HG03439 (cell line): ENCODE data around the gene NAV2.
"Not testable (repeated sequence)": the region's sequence is repeated elsewhere in the genome, so short reads cannot be mapped to it uniquely, and the experiment has no call there.

Source experiments
- ATAC-seq: cut with Tn5 transposase; IDR thresholded peaks from one replicate; pipeline ENCODE4 v1.9.1; 2021; ENCODE audit warnings: mild to moderate bottlenecking, moderate library complexity; ENCODE audit not compliant: unreplicated experiment

The NAV2 gene

DNA sequence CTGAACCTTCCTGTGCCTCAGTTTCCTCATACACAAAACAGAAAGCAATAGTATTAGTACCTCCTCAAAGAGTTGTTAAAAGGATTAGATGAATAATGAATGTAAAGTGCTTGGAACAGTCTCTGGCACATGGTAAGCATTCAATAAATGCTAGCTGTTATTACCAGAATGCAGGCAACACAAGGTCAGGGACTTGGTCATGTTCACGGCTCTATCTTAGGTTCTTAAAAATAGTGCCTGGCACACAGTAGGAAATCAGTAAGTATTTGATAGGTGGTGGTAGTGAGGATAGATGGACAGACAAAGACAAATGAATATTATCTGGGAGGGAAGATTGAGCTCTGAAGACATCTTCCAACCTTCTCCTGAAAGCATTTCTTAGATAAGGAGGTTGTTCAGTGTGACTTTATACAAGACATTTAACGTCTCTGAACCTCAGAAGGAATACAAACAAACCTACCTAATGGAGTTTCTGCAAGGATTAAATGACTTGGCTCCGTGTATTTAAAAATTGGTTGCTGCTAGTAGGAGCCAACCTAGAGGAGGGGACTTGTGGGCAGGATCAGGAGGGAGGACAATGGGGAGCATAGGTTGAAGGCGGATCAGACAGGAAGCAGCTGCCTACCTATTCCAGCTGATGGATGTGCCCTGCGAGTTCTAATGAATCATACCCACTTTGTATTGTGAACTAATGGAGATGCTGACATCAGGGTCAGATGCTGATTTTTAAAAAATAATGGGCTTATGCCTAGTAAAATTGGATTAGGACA lies 353.6 kb downstream of the NAV2 start:
- no peak for ATAC-seq

GRCh38 chr11:20066783-20067156 lies 354.1 kb downstream of the NAV2 start:
- ATAC-seq: no peak

GRCh38 chr11:20067665-20068064 lies 355.0 kb downstream of the NAV2 start:
- ATAC-seq: no peak

DNA sequence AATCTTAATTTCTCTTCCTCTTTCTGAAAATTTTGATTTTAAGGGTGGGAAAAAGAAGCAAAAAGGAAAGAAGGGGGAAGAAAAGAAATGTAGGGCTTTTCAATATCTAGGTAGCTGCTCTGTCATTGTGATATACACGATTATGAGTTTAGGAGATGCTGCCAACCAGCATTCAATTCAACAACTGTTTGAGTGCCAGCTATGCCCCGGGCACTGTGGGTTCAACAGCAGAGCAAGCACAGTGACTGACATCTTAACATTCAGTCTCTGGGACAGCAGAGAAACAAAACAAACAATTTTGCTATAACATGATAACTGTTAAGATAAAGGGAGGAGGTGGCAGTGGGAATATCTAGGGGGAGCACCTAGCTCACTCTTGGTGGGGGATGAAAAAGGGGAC lies 356.1 kb downstream of the NAV2 start:
- no peak for ATAC-seq

- ATAC-seq: no peak
These were observed 357.8 kb downstream of the NAV2 start for GRCh38 chr11:20070459-20070858.

- ATAC-seq: no peak
These were observed 363.0 kb downstream of the NAV2 start for GRCh38 chr11:20075627-20076026.

DNA sequence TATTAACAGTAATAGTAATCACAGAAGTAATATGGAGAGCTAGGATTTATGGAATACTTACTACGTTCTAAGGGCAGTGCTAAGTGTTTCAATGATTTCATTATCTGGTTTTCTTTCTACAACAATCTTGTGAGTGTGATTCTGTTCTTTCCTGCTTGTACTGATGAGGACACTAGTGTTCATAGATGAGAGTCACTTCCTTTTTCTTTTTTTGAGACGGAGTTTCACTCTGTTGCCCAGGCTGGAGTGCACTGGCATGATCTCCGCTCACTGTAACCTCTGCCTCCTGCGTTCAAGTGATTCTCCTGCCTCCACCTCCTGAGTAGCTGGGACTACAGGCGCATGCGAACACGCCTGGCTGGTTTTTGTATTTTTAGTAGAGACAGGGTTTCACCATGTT lies 366.2 kb downstream of the NAV2 start:
- no peak for ATAC-seq

GRCh38 chr11:20080032-20080685 lies 367.5 kb downstream of the NAV2 start:
- ATAC-seq: no peak

DNA sequence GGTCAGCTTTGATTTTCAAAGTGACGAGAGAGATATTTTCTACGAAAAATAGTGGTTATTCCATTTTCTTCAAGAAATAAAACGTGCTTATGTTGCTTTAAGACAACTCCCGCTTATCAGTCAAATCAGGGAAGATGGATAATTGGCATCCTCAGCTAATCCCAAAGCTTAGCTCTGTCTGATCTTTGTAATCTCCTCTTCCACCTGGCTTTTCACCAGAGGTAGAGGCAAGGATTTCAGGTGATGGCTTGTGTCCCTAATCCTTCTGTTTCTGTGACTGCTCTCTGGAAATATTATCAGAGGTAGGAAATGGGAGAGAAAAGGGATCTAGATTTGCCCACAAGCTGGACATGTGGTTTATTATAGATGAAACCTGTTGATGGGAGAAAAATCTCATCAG lies 368.7 kb downstream of the NAV2 start:
- ATAC-seq: no peak

GRCh38 chr11:20083877-20084276 lies 371.2 kb downstream of the NAV2 start:
- not testable (repeated sequence) for ATAC-seq

- ATAC-seq: no peak
These were observed 372.5 kb downstream of the NAV2 start for GRCh38 chr11:20084921-20085814.

GRCh38 chr11:20085918-20086317 lies 373.3 kb downstream of the NAV2 start:
- no peak for ATAC-seq

DNA sequence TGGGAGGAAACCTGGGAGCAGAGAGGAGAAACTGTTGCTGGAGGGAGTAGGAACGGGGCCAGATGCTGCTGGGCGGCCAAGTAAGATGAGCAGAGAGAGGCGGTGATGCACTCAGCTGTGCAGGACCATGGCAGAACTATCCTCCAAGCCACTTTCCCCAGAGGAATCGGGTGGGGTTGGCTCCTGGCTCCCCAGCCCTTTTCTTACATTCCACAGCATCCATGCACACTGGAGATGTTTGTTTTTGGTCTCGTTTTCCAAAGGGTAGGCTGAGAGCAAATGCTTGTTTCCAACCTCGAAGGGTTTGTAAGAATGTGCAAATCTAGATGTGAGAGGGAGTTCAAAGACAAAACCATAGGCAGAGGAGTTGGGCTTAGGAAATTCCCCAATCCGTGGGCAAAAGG lies 374.5 kb downstream of the NAV2 start:
- no peak for ATAC-seq

DNA sequence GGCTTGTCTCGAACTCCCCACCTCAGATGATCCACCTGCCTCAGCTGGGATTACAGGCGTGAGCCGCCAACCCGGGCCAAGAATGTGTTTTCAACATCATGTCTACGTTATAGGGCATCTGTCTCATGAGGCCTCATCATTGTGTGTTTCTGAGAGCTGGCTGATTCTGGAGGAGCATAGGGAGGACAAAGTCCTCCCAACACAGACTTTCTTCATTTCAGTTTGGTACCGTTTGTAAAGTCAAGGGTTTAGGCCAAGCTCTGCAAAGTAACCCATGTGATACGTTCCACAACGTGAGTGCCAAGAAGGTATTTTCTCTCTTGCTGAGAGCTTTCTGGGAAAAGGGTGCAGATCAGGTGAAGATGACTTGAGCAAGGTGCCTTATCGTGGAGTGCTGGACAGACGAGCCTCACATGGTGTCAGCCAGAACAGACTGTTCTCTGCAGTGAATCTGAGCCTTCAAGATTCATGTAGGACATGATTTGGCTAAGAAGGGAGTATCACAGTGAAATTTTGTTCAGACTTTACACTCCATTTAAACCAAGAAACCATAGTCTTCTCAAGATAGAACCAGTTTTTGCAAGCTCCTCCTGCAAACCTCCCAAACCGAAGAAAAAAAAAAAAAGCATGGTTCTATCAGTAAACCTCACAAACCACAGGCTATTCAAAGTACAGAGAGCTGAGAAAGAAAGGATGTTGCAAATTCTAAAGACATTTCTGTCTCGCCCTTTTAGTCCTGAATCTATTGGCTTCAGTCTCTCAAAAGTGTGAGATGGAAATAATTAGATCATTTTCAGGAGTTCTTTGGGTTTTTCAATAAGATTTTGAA lies 376.0 kb downstream of the NAV2 start:
- no peak for ATAC-seq

GRCh38 chr11:20089367-20089766 lies 376.7 kb downstream of the NAV2 start:
- no peak for ATAC-seq

DNA sequence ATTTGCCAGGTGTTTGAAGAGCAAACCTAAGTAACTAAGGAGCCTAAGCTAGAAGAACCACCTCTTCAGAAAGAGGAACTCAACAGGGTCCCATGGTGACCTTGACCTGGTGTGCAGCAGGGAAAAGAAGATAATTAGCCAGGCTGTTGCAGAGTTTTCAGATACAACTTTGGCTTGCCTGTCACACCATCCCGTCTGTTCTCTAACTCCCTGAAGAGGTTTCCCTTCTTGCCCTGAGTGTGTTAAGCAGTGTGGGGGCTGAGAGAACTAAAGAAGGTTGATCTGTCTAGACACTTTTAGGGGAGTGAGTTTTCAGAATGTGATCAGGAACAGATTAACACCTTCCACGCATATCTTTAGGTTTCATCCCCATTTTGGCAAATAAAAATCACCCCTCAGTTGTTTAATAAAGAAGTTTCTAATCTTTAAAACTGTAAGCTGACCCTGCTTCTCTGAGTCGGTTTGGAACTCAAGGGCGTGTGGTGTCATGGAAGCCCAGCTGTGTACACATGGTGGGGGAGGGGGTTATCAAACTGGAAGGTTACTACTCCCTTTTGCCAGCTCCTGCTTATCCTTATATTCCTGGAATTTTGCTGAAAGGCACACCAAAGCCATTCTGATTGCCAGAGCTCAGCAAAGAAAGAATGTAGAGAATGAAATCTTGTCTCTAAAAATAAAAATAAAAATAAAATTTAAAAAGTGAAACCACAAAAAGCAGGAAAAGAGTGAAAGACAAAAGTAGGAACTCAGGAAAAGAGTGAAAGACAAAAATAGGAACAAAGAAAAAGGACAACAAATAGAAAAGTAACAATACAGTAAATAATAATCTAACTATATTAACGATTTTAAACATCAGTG lies 377.4 kb downstream of the NAV2 start:
- ATAC-seq: no peak

DNA sequence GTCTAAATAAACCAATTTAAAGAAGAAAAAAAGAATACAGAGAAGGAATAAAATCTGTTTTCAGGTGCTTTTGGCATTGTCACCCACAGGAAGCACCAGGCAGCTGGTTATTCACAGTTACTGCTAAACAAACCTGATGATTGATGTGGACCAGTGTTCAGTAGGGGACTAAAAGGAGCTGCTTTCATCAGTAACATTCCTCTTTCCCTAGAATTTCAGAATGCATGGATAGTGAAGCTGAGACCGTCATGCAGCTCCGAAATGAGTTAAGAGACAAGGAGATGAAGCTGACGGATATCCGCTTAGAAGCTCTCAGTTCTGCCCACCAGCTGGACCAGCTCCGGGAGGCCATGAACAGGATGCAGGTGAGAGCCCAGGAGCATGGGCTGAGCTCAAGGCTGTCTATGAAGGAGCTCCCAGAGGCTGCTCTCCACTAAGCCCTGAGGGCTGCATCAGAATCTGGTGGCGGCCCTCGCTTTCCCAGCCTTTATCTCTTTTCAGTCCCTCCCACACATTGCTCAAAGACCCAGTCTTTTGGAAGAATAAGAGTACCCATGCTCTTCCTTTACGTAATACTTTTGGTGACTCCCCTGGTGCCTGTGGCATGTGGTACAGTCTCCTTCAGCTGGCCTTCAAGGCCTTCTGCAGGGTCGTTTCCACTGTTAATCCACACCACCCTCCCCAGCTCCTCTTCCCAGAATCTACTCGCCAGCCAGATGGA lies 378.2 kb downstream of the NAV2 start:
- ATAC-seq: no peak

DNA sequence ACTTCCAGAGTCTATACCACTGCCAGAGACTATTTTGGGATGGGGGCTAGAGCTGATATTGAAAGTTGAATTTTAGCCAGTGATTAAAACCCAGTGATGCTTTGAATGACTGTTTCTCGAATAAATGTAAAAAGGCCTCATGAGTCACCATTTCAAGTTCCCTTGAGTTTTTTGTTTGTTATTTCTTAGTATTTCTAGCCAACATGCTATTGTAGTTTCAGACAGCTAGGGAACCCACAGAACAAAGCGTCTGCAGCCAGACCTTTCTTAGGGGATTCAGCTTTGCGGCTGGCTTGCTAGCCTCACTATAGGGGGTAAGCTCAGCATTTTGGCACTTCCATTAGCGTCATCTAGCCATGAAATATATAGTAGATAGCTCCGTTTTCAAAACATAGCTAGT lies 381.1 kb downstream of the NAV2 start:
- ATAC-seq: no peak

- no peak for ATAC-seq
These were observed 382.6 kb downstream of the NAV2 start for GRCh38 chr11:20095189-20095588.
